ENCODE data around the gene RALB. TPM values are rescaled to one million over a fixed set of nuclear protein-coding genes. Genes with fewer than 3 reads are reported as not detected.

The RALB gene
- total and polyA plus RNA-seq, 2 of the 4 experiments (the other 2 are of a cell fraction), result 53.6 to 54.7 TPM

GRCh38 chr2:120294008-120294340, 41.3 kb downstream of the RALB start:
- Histone ChIP-seq H3K23ac (ENCODE audit: low read depth, low read length) (no peak overlapping the region), H4K91ac (ENCODE audit: insufficient read depth, low read depth, low read length) (no peak overlapping the region), H3K4ac (ENCODE audit: low read depth, low read length) (no peak overlapping the region), H3K4me1 (ENCODE audit: control insufficient read depth, insufficient read depth, low read length) (peaks cover 20% of the 10 kb centered on the region), H2AK9ac (replicated peaks; ENCODE audit: low read depth, low read length, poor library complexity) (no peak overlapping the region), H2BK20ac (ENCODE audit: low read depth, low read length) (no peak overlapping the region), H3K9me3 (ENCODE audit: control insufficient read depth, insufficient read depth, low read length) (no peaks in the 10 kb centered on the region), H2BK15ac (ENCODE audit: low read depth, low read length) (no peak overlapping the region), H3K27me3 (ENCODE audit: control insufficient read depth, insufficient read depth, low read length) (no peaks in the 10 kb centered on the region), H2AFZ (replicated peaks; ENCODE audit: low read length, poor library complexity) (no peak overlapping the region), H3K9me1 (ENCODE audit: insufficient read depth, low read length) (peaks cover 21% of the 10 kb centered on the region), H3K36me3 (ENCODE audit: control insufficient read depth, insufficient read depth, low read length) (peaks cover 7% of the 10 kb centered on the region), H2AK5ac (ENCODE audit: low read depth, low read length) (no peak overlapping the region), H3K79me1 (ENCODE audit: low read depth in 1 of 2, low read length in 2 of 2) (peaks cover 14 to 20% of the 10 kb centered on the region in 2 experiments), H3K14ac (replicated peaks; ENCODE audit: low read depth, low read length) (no peak overlapping the region), H4K8ac (ENCODE audit: low read depth in 2 of 2, low read length in 2 of 2) (peak overlapping the region in 1 of 2 experiments; percentile 5; a peak in 1 of 4 replicates), H3K4me2 (ENCODE audit: low read depth, low read length) (peak overlapping the region; percentile 64; the same call in 1 of the 2 replicates), H3K4me3 (ENCODE audit: insufficient read depth, low read depth, low read length) (no peak overlapping the region), H3K56ac (ENCODE audit: extremely low read depth, insufficient read depth, low read length) (no peak overlapping the region), H3K27ac (ENCODE audit: insufficient read depth, low read length) (peak overlapping the region; percentile 26; the same call in 1 of the 2 replicates), H4K20me1 (ENCODE audit: insufficient read depth, low read length) (peaks cover 13% of the 10 kb centered on the region; the same call in 1 of the 2 replicates), H2BK120ac (ENCODE audit: low read depth, low read length) (no peak overlapping the region), H3K18ac (ENCODE audit: low read depth, low read length) (peak overlapping the region; percentile 24; the same call in 1 of the 2 replicates), H3K9ac (ENCODE audit: low read depth, low read length) (no peak overlapping the region), H2BK5ac (ENCODE audit: low read depth, low read length, poor library complexity, severe bottlenecking) (no peak overlapping the region), H4K5ac (ENCODE audit: low read depth, low read length) (0 out of 2 replicates have a peak overlapping the region, but pooled peaks have one; percentile 19)
- ChIA-PET POLR2A (ENCODE audit: unreplicated experiment) (no interaction called here), CTCF (no interaction called here)
- no CpG with 5 or more reads among the region's 3 CpGs for WGBS, 2 experiments (ENCODE audit: extremely low coverage in 2 of 2, insufficient read length in 1 of 2)
- DNase-seq (no peak), ATAC-seq (ENCODE audit: low read depth) (peak; percentile 37)
- intact Hi-C loops (cut with micrococcal nuclease) (no loop called here), in situ Hi-C loops (cut with MboI; ENCODE audit: low sequenced_read_pairs) (no loop called here), dilution Hi-C loops (cut with HindIII; ENCODE audit: low sequenced_read_pairs, unreplicated experiment) (no loop called here)
- BruUV-seq (replicated peaks), result TSS peak; percentile 84
- TF ChIP-seq CHD1 (IDR thresholded peaks at IDR 0.05; ENCODE audit: low read depth, low read length) (no peak), FOS (IDR thresholded peaks at IDR 0.05; ENCODE audit: low read depth, low read length) (no peak), CEBPB (IDR thresholded peaks at IDR 0.05; ENCODE audit: low read depth, low read length) (no peak), POLR2A (IDR thresholded peaks at IDR 0.05; ENCODE audit: low read depth, low read length) (no peak), NFE2L2 (IDR thresholded peaks at IDR 0.05; ENCODE audit: low read depth, low read length) (no peak), ELK1 (IDR thresholded peaks at IDR 0.05; ENCODE audit: borderline replicate concordance, low read depth, low read length) (no peak), RFX5 (IDR thresholded peaks at IDR 0.05; ENCODE audit: low read depth, low read length) (no peak), RAD21 (IDR thresholded peaks at IDR 0.05; ENCODE audit: low read length) (no peak), RCOR1 (IDR thresholded peaks at IDR 0.05; ENCODE audit: insufficient replicate concordance, low read length) (no peak), SMC3 (IDR thresholded peaks at IDR 0.05; ENCODE audit: low read depth, low read length) (no peak), MAFK (IDR thresholded peaks at IDR 0.05; ENCODE audit: low read depth, low read length) (no peak), MXI1 (IDR thresholded peaks at IDR 0.05; ENCODE audit: borderline replicate concordance, low read depth, low read length) (no peak), BHLHE40 (IDR thresholded peaks at IDR 0.05; ENCODE audit: low read depth, low read length) (no peak), MAZ (IDR thresholded peaks at IDR 0.05; ENCODE audit: borderline replicate concordance, low read depth, low read length) (no peak)
- TF ChIP-seq, protein P1, sequence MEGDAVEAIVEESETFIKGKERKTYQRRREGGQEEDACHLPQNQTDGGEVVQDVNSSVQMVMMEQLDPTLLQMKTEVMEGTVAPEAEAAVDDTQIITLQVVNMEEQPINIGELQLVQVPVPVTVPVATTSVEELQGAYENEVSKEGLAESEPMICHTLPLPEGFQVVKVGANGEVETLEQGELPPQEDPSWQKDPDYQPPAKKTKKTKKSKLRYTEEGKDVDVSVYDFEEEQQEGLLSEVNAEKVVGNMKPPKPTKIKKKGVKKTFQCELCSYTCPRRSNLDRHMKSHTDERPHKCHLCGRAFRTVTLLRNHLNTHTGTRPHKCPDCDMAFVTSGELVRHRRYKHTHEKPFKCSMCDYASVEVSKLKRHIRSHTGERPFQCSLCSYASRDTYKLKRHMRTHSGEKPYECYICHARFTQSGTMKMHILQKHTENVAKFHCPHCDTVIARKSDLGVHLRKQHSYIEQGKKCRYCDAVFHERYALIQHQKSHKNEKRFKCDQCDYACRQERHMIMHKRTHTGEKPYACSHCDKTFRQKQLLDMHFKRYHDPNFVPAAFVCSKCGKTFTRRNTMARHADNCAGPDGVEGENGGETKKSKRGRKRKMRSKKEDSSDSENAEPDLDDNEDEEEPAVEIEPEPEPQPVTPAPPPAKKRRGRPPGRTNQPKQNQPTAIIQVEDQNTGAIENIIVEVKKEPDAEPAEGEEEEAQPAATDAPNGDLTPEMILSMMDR (conservative IDR thresholded peaks at IDR 0.05; ENCODE audit: low read depth, low read length), result no peak
- TF ChIP-seq, protein P2, sequence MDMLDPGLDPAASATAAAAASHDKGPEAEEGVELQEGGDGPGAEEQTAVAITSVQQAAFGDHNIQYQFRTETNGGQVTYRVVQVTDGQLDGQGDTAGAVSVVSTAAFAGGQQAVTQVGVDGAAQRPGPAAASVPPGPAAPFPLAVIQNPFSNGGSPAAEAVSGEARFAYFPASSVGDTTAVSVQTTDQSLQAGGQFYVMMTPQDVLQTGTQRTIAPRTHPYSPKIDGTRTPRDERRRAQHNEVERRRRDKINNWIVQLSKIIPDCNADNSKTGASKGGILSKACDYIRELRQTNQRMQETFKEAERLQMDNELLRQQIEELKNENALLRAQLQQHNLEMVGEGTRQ (IDR thresholded peaks at IDR 0.05; ENCODE audit: low read depth, low read length), result no peak
